Hematopoietic multipotent progenitor cell (in vitro differentiated cells): Measurements from ENCODE around the gene AGPAT4. TPM values are rescaled to one million over a fixed set of nuclear protein-coding genes. Genes with fewer than 3 reads are reported as not detected.
"Not testable (repeated sequence)": the region's sequence is repeated elsewhere in the genome, so short reads cannot be mapped to it uniquely, and the experiment has no call there.

Experiments
- DNase-seq, 3 donors: peaks; one replicate each; pipeline ENCODE4 v3.0.0-alpha.2; 2011 to 2015; ENCODE audit warnings: low read depth in 2 of 3, low spot score in 2 of 3
- total RNA-seq: library from RNA; depleted of rRNA; stranded (reverse); fragments of >200 nt; gene quantifications from one replicate; pipeline ENCODE4 v1.2.3, GENCODE V29; 2012

The AGPAT4 gene
- total RNA-seq, 1 donor: 28.5 TPM

GRCh38 chr6:161228921-161229591, 44.8 kb downstream of the AGPAT4 start:
- DNase-seq: peak in 2 of 3 donors; percentile 71 to 78

GRCh38 chr6:161228096-161228495, 45.8 kb downstream of the AGPAT4 start:
- DNase-seq: no peak

- DNase-seq: no peak
Observed at GRCh38 chr6:161227004-161227960, 46.6 kb downstream of the AGPAT4 start.

GRCh38 chr6:161226009-161226964, 47.6 kb downstream of the AGPAT4 start:
- DNase-seq: peak in 2 of 3 donors; percentile 84 to 94

- peak in 2 of 3 donors; percentile 16 to 17 for DNase-seq
Observed at GRCh38 chr6:161225681-161226008, 48.2 kb downstream of the AGPAT4 start.

GRCh38 chr6:161224951-161225680, 48.7 kb downstream of the AGPAT4 start:
- not testable (repeated sequence) for DNase-seq

GRCh38 chr6:161223646-161224045, 50.2 kb downstream of the AGPAT4 start:
- no peak for DNase-seq

GRCh38 chr6:161222706-161223234, 51.1 kb downstream of the AGPAT4 start:
- DNase-seq: no peak

GRCh38 chr6:161220346-161220745, 53.5 kb downstream of the AGPAT4 start:
- DNase-seq: no peak

- no peak for DNase-seq
Observed at GRCh38 chr6:161219680-161220079, 54.2 kb downstream of the AGPAT4 start.

GRCh38 chr6:161218222-161218621, 55.6 kb downstream of the AGPAT4 start:
- DNase-seq: no peak

GRCh38 chr6:161217628-161218027, 56.2 kb downstream of the AGPAT4 start:
- no peak for DNase-seq

GRCh38 chr6:161216616-161217205, 57.1 kb downstream of the AGPAT4 start:
- no peak for DNase-seq

- no peak for DNase-seq
Observed at GRCh38 chr6:161215876-161216615, 57.8 kb downstream of the AGPAT4 start.

GRCh38 chr6:161215193-161215592, 58.7 kb downstream of the AGPAT4 start:
- no peak for DNase-seq

GRCh38 chr6:161214722-161215121, 59.1 kb downstream of the AGPAT4 start:
- DNase-seq: no peak

- DNase-seq: no peak
Observed at GRCh38 chr6:161212902-161213301, 61.0 kb downstream of the AGPAT4 start.

GRCh38 chr6:161211380-161212035, 62.4 kb downstream of the AGPAT4 start:
- no peak for DNase-seq
